ENCODE data around the gene TMTC2. TPM values are rescaled to one million over a fixed set of nuclear protein-coding genes. Genes with fewer than 3 reads are reported as not detected.
A peak's percentile ranks its signal among the peaks of the same experiment; 100 is the strongest.

The TMTC2 gene
- total RNA-seq (10 to 100 TPM; 19.4 to 22.4 TPM), polyA plus RNA-seq (ENCODE audit: insufficient read depth, low read depth, low replicate concordance) (8.1 TPM)
- long read RNA-seq, donor 1, full-length matches to known transcripts = 5 of 14 reads
- long read RNA-seq, donor 1, partial matches to known transcripts = 9 of 14 reads
- long read RNA-seq, donor 1, other reads (novel, unspliced or antisense) = 0 of 14 reads
- long read RNA-seq, donor 2, full-length matches to known transcripts = 1 of 1 reads
- long read RNA-seq, donor 2, partial matches to known transcripts = 0 of 1 reads
- long read RNA-seq, donor 2, other reads (novel, unspliced or antisense) = 0 of 1 reads

- Histone ChIP-seq H3K9me3 (no peaks in the 10 kb centered on the region), H3K4me3 (peak within 1 kb of the TSS; percentile 71 to 85), H3K4me1 (no peaks in the 10 kb centered on the region), H3K27ac (peak within 1 kb of the TSS; percentile 92), H3K36me3 (ENCODE audit: low read depth, missing control alignments) (no peaks in the 10 kb centered on the region), H3K27me3 (no peaks in the 10 kb centered on the region)
- WGBS, 2 donors = 0% methylated on average over 34 to 39 of the region's 39 CpGs
- TF ChIP-seq CTCF (IDR thresholded peaks at IDR 0.05) (no peak), POLR2A (IDR thresholded peaks at IDR 0.05) (peak; percentile 53)
- peak; percentile 95 for DNase-seq
- intact Hi-C loops (cut with DNase I; ENCODE audit: low total_unique reads) = no loop called here
Measured at GRCh38 chr12:82686168-82687020, at the start of gene TMTC2. TMTC2 (plus strand) TSS chr12:82686906.

GRCh38 chr12:82638324-82638723 is 48.4 kb upstream of the TMTC2 start:
- no peak overlapping the region for H3K27ac ChIP-seq
- no peaks in the 10 kb centered on the region for H3K36me3 ChIP-seq (ENCODE audit: low read depth, missing control alignments)
- 90 to 94% methylated on average over 1 of the region's 1 CpG for WGBS, 2 donors
- no peaks in the 10 kb centered on the region for H3K9me3 ChIP-seq
- H3K27me3 ChIP-seq = no peaks in the 10 kb centered on the region
- intact Hi-C loops (cut with DNase I; ENCODE audit: low total_unique reads) = no loop called here
- TF ChIP-seq POLR2A (IDR thresholded peaks at IDR 0.05) (no peak), CTCF (IDR thresholded peaks at IDR 0.05) (no peak)
- no peak overlapping the region for H3K4me3 ChIP-seq
- DNase-seq = no peak
- H3K4me1 ChIP-seq = no peaks in the 10 kb centered on the region

GRCh38 chr12:82644896-82645295 is 41.8 kb upstream of the TMTC2 start:
- no peaks in the 10 kb centered on the region for H3K9me3 ChIP-seq
- no peak for TF ChIP-seq CTCF (IDR thresholded peaks at IDR 0.05)
- TF ChIP-seq POLR2A (IDR thresholded peaks at IDR 0.05) = no peak
- H3K27ac ChIP-seq = no peak overlapping the region
- H3K36me3 ChIP-seq (ENCODE audit: low read depth, missing control alignments) = no peaks in the 10 kb centered on the region
- DNase-seq = no peak
- 78 to 82% methylated on average over 2 of the region's 2 CpGs for WGBS, 2 donors
- H3K4me3 ChIP-seq = no peak overlapping the region
- H3K4me1 ChIP-seq = no peaks in the 10 kb centered on the region
- H3K27me3 ChIP-seq = no peaks in the 10 kb centered on the region
- intact Hi-C loops (cut with DNase I; ENCODE audit: low total_unique reads) = no loop called here

GRCh38 chr12:82645414-82645813 is 41.3 kb upstream of the TMTC2 start:
- TF ChIP-seq POLR2A (IDR thresholded peaks at IDR 0.05) = no peak
- Histone ChIP-seq H3K4me1 (no peaks in the 10 kb centered on the region), H3K27ac (no peak overlapping the region), H3K27me3 (no peaks in the 10 kb centered on the region), H3K36me3 (ENCODE audit: low read depth, missing control alignments) (no peaks in the 10 kb centered on the region), H3K4me3 (no peak overlapping the region), H3K9me3 (no peaks in the 10 kb centered on the region)
- DNase-seq = no peak
- intact Hi-C loops (cut with DNase I; ENCODE audit: low total_unique reads) = no loop called here

GRCh38 chr12:82647853-82648252 is 38.9 kb upstream of the TMTC2 start:
- Histone ChIP-seq H3K36me3 (ENCODE audit: low read depth, missing control alignments) (no peaks in the 10 kb centered on the region), H3K27me3 (no peaks in the 10 kb centered on the region), H3K9me3 (no peaks in the 10 kb centered on the region), H3K4me1 (no peaks in the 10 kb centered on the region), H3K27ac (no peak overlapping the region), H3K4me3 (no peak overlapping the region)
- no peak for TF ChIP-seq POLR2A (IDR thresholded peaks at IDR 0.05)
- TF ChIP-seq CTCF (IDR thresholded peaks at IDR 0.05) = no peak
- no peak for DNase-seq
- WGBS, 2 donors = 84 to 87% methylated on average over 4 of the region's 4 CpGs
- intact Hi-C loops (cut with DNase I; ENCODE audit: low total_unique reads) = no loop called here

Data from testis (tissue), 5 donors.